K562 (cell line): Measurements from ENCODE around the gene CCR7.

ENCODE experiments used
- POLR2A ChIP-seq: fragments of 450-650 bp; conservative IDR thresholded peaks from 2 replicates; pipeline ENCODE4 v1.6.1; 2016
- SMARCE1 ChIP-seq: fragments of 450-650 bp; IDR thresholded peaks from 2 replicates; pipeline ENCODE4 v1.7.1; 2016; ENCODE audit warnings: mild to moderate bottlenecking
- ZNF384 ChIP-seq: IDR thresholded peaks from 2 replicates; pipeline ENCODE4 v1.6.1; 2012; ENCODE audit warnings: low read depth, low read length, improper control_type of control experiment
- TF ChIP-seq, protein P1 (sequence below), 3 experiments: IDR thresholded peaks in 2 of 3; conservative IDR thresholded peaks in 1 of 3; 2 replicates each; pipeline ENCODE4 v1.5.1; 2011 to 2012; ENCODE audit warnings: low read length in 3 of 3, mild to moderate bottlenecking in 3 of 3, control low read depth in 2 of 3, improper control_type of control experiment in 1 of 3, inconsistent platforms in 1 of 3, low read depth in 1 of 3, mixed read lengths in 1 of 3, moderate library complexity in 1 of 3; ENCODE audit not compliant: insufficient read depth in 2 of 3

GRCh38 chr17:40515491-40516041 is 49.7 kb downstream of the CCR7 start:
- TF ChIP-seq POLR2A = no peak
- TF ChIP-seq, protein P1, sequence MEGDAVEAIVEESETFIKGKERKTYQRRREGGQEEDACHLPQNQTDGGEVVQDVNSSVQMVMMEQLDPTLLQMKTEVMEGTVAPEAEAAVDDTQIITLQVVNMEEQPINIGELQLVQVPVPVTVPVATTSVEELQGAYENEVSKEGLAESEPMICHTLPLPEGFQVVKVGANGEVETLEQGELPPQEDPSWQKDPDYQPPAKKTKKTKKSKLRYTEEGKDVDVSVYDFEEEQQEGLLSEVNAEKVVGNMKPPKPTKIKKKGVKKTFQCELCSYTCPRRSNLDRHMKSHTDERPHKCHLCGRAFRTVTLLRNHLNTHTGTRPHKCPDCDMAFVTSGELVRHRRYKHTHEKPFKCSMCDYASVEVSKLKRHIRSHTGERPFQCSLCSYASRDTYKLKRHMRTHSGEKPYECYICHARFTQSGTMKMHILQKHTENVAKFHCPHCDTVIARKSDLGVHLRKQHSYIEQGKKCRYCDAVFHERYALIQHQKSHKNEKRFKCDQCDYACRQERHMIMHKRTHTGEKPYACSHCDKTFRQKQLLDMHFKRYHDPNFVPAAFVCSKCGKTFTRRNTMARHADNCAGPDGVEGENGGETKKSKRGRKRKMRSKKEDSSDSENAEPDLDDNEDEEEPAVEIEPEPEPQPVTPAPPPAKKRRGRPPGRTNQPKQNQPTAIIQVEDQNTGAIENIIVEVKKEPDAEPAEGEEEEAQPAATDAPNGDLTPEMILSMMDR (IDR thresholded peaks at IDR 0.05 in 2 of 3, conservative IDR thresholded peaks at IDR 0.05 in 1 of 3; ENCODE audit: insufficient read depth in 2 of 3, low read depth in 1 of 3, low read length in 3 of 3) = no peak
- TF ChIP-seq SMARCE1 = no peak
- TF ChIP-seq ZNF384 = no peak
